ENCODE measurements around the gene RNF208.

- TF ChIP-seq CTCF (IDR thresholded peaks at IDR 0.05; ENCODE audit: poor library complexity, severe bottlenecking) (no peak), REST (IDR thresholded peaks at IDR 0.05; ENCODE audit: borderline replicate concordance) (no peak), POLR2AphosphoS5 (IDR thresholded peaks at IDR 0.05) (no peak), MXI1 (conservative IDR thresholded peaks at IDR 0.05; ENCODE audit: poor library complexity, severe bottlenecking) (no peak), SMC3 (conservative IDR thresholded peaks at IDR 0.05; ENCODE audit: poor library complexity) (no peak), EZH2 (IDR thresholded peaks at IDR 0.05; ENCODE audit: borderline replicate concordance, insufficient read depth, low read length, poor library complexity, severe bottlenecking) (no peak), TAF1 (IDR thresholded peaks at IDR 0.05; ENCODE audit: low read depth) (no peak), EP300 (conservative IDR thresholded peaks at IDR 0.05; ENCODE audit: poor library complexity, severe bottlenecking) (no peak)
These were observed 37.0 kb downstream of the RNF208 start for GRCh38 chr9:137184881-137185660.
